Sigmoid colon (tissue), 3 donors: Measurements from ENCODE around the gene TBP.

Experiments
- CTCF ChIP-seq, 4 experiments: fragments of 450-650 bp in 3 of 4; fragments of 200-600 bp in 1 of 4; IDR thresholded peaks; one replicate each; pipeline ENCODE4 v1.5.1; 2016 to 2019; ENCODE audit warnings: antibody characterized with exemption in 4 of 4, mild to moderate bottlenecking in 3 of 4, moderate library complexity in 2 of 4
- POLR2A ChIP-seq, 2 donors: fragments of 450-650 bp; IDR thresholded peaks; one replicate each; pipeline ENCODE4 v1.6.1; 2016; ENCODE audit warnings: antibody characterized with exemption in 2 of 2, mild to moderate bottlenecking in 2 of 2, moderate library complexity in 2 of 2

GRCh38 chr6:170553534-170554012, 596 bp upstream of the TBP start:
- no peak for TF ChIP-seq CTCF (IDR thresholded peaks at IDR 0.05)
- TF ChIP-seq POLR2A (IDR thresholded peaks at IDR 0.05): no peak
